Large intestine (tissue), 3 donors: ENCODE measurements around the gene STMN1. TPM values are rescaled to one million over a fixed set of nuclear protein-coding genes. Genes with fewer than 3 reads are reported as not detected.
A peak's percentile ranks its signal among the peaks of the same experiment; 100 is the strongest.

ENCODE experiments used
- DNase-seq, 2 donors: peaks; one replicate each; pipeline versions ENCODE4 v3.0.0 to v3.0.0-alpha.2; 2013
- H3K27ac ChIP-seq: one replicate; pipeline ENCODE4 v1.5.1; 2013; ENCODE audit warnings: low read length
- H3K27me3 ChIP-seq: 2 replicates; pipeline ENCODE4 v1.6.1; 2013; ENCODE audit warnings: low read length; ENCODE audit not compliant: control insufficient read depth, insufficient read depth
- H3K36me3 ChIP-seq: 2 replicates; pipeline ENCODE4 v1.6.1; 2013; ENCODE audit warnings: low read length; ENCODE audit not compliant: control insufficient read depth, insufficient read depth
- H3K4me1 ChIP-seq: one replicate; pipeline ENCODE4 v1.6.1; 2013; ENCODE audit warnings: low read length; ENCODE audit not compliant: control insufficient read depth, insufficient read depth
- H3K4me3 ChIP-seq: one replicate; pipeline ENCODE4 v1.5.1; 2013; ENCODE audit warnings: low read length
- H3K9me3 ChIP-seq: one replicate; pipeline ENCODE4 v1.6.1; 2013; ENCODE audit warnings: mild to moderate bottlenecking, low read depth, low read length, moderate library complexity; ENCODE audit not compliant: control insufficient read depth
- WGBS: methylation state at CpG from one replicate; pipeline ENCODE4 v1.1.5; 2013; ENCODE audit warnings: low lambda C conversion rate; ENCODE audit not compliant: insufficient coverage; 5-methylcytosine and 5-hydroxymethylcytosine counted together
- polyA plus RNA-seq: library from polyadenylated mRNA; unstranded; fragments of 120-200 nt; gene quantifications from one replicate; pipeline ENCODE4 v1.2.1, GENCODE V29; 2013

STMN1 gene
- polyA plus RNA-seq, 1 donor = 417 TPM

DNA sequence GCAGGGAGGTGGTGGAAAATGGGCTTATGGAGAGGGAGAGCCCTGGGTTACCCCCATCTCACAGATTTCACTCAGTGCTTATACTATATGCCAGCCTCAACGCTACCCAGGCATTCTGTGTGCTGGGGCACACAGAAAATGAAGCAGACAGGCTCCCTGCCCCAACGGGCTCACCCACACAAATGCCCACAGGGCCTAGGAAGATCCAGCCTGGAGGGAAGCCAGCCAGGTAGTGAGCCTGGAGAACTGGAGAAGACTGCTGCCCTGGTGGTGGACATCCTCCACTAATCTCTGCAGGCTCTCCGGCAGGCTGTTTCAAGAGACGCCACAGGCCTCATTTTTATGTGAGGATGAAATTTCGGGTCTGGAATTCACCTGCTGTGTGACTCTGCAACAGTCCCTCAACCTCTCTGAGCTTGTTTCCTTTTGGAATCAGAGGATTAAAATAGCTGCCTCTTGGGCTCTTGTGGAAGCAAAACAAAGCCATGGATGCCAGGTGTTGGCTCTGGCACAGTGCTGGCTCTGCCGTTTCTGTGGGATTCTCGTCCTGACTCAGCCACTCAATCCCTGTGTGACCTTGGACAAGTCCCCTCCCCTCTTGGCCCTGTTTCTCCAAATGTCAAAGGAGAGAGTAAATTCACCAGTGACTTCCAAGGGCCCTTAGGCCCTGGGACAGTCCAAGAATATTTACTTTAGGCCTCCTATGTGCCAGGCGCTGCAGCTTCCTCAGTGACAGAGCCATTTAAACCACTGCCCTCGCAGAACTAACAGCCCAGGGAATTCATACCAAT is 34.3 kb downstream of the STMN1 start:
- no peak for DNase-seq
- H3K4me3 ChIP-seq = no peak overlapping the region
- H3K27me3 ChIP-seq = no peaks in the 10 kb centered on the region
- WGBS = 67% methylated on average over 1 of the region's 9 CpGs
- H3K4me1 ChIP-seq = peaks cover 86% of the 10 kb centered on the region
- H3K36me3 ChIP-seq = peaks cover 18% of the 10 kb centered on the region
- no peaks in the 10 kb centered on the region for H3K9me3 ChIP-seq
- peak overlapping the region; percentile 49 for H3K27ac ChIP-seq

DNA sequence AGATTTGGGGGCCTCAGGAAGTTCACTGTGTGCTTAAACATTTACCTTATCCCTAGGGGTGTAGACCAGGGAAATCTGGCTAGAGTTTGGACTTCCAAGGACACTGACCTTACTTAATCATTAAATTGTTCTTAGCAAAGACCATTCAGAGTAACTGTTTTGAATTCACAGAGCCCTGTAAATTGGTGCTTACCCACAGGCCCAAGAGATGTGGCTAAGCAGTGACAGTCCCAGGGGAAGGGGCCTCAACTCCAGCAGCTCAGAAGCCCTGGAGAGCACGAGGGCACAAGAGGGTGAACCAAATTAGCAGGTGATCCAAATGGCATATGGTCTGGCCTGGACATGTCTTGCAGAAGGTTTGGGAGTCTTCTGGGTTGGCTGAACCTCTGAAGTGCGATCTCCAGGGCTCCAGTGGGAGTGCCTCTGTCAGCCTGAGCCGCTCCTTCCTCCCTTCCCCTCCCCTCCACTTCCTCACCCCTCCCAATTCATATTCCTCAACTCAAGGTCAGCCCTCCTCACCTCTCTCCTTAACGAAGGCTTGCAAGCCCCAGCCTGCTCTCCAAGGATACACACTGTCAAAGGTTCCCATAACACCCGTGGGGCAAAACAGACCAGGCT is 35.0 kb downstream of the STMN1 start:
- DNase-seq = peak in 1 of 2 donors; percentile 31
- Histone ChIP-seq H3K4me3 (no peak overlapping the region), H3K27ac (peak overlapping the region; percentile 49), H3K9me3 (no peaks in the 10 kb centered on the region), H3K4me1 (peaks cover 87% of the 10 kb centered on the region), H3K27me3 (no peaks in the 10 kb centered on the region), H3K36me3 (peaks cover 18% of the 10 kb centered on the region)
- 29% methylated on average over 1 of the region's 5 CpGs for WGBS

- peak overlapping the region; percentile 49 for H3K27ac ChIP-seq
- H3K36me3 ChIP-seq = peaks cover 18% of the 10 kb centered on the region
- H3K4me3 ChIP-seq = no peak overlapping the region
- no CpG with 5 or more reads among the region's 1 CpG for WGBS
- DNase-seq = peak in 1 of 2 donors; percentile 27
- no peaks in the 10 kb centered on the region for H3K27me3 ChIP-seq
- H3K9me3 ChIP-seq = no peaks in the 10 kb centered on the region
- H3K4me1 ChIP-seq = peaks cover 84% of the 10 kb centered on the region
Observed at GRCh38 chr1:25870614-25871013, 35.6 kb downstream of the STMN1 start.

GRCh38 chr1:25869909-25870606 is 36.2 kb downstream of the STMN1 start:
- peaks cover 18% of the 10 kb centered on the region for H3K36me3 ChIP-seq
- H3K4me3 ChIP-seq = no peak overlapping the region
- no CpG with 5 or more reads among the region's 6 CpGs for WGBS
- no peaks in the 10 kb centered on the region for H3K9me3 ChIP-seq
- H3K27me3 ChIP-seq = no peaks in the 10 kb centered on the region
- peak overlapping the region; percentile 5 for H3K27ac ChIP-seq
- H3K4me1 ChIP-seq = peaks cover 83% of the 10 kb centered on the region
- DNase-seq = no peak

DNA sequence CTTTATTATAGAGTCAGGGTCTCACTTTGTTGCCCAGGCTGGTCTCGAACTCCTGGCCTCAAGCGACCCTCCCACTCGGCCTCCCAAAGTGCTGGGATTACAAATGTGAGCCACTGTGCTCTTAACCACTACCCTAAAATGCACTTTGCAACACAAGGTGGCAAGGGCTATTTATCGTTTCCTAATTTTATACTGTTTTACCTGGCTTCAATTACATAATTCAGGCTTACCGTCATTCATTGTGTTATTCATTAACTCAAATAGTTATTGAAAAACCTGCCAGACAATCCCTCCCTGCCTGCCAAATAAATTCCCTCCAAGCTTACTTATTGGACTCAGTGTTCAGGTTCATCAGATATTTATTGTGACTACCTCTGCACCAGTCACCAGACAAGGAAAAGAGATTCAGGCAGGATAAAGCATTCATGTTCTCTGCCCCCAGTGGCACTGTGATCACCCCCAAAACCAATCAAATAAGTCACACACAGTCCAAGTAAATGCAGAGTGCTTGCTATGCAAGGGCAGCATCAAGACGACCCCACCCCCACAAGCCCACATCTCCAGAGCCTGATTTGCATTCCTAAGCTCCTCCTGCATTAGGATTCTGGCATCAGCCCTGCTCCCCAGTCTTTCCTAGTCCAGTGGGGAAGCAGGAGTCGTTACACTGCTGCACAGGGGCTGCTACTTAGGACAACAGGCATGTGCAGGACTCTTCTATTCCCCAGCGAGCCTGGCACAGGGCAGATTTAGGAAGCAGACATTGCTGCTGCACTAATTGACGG is 38.8 kb downstream of the STMN1 start:
- peak; percentile 52 to 88 for DNase-seq
- Histone ChIP-seq H3K9me3 (no peaks in the 10 kb centered on the region), H3K27me3 (no peaks in the 10 kb centered on the region), H3K4me1 (peaks cover 58% of the 10 kb centered on the region), H3K36me3 (peaks cover 37% of the 10 kb centered on the region), H3K4me3 (no peak overlapping the region), H3K27ac (peak overlapping the region; percentile 73)
- 60% methylated on average over 1 of the region's 9 CpGs for WGBS

GRCh38 chr1:25866288-25866687 is 39.9 kb downstream of the STMN1 start:
- Histone ChIP-seq H3K4me3 (no peak overlapping the region), H3K27ac (no peak overlapping the region)

DNA sequence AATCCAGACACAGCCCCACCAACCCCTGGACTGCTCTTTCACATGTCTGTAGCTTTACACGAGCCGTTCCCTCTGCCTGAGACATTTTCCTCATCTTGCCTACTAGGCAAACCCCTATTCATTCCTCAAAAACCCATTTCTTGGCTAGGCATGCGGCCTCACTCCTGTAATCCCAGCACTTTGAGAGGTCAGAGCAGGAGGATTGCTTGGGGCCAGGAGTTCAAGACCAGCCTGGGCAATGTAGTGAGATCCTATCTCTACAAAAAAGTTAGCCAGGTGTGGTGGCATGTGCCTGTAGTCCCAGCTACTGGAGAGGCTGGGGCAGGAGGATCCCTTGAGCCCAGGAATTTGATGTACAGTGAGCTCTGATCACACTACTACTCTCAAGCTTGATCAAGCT is 41.8 kb downstream of the STMN1 start:
- peaks cover 42% of the 10 kb centered on the region for H3K4me1 ChIP-seq
- peaks cover 28% of the 10 kb centered on the region for H3K36me3 ChIP-seq
- H3K9me3 ChIP-seq = peaks cover 4% of the 10 kb centered on the region
- no peak for DNase-seq
- H3K27me3 ChIP-seq = no peaks in the 10 kb centered on the region
- no peak overlapping the region for H3K4me3 ChIP-seq
- H3K27ac ChIP-seq = no peak overlapping the region
- WGBS = 90% methylated on average over 2 of the region's 3 CpGs

More at GRCh38 chr1:25866288-25866687, 39.9 kb downstream of the STMN1 start:
- no CpG with 5 or more reads among the region's 1 CpG for WGBS
- Histone ChIP-seq H3K36me3 (peaks cover 43% of the 10 kb centered on the region), H3K9me3 (no peaks in the 10 kb centered on the region), H3K4me1 (peaks cover 49% of the 10 kb centered on the region), H3K27me3 (no peaks in the 10 kb centered on the region)
- DNase-seq = no peak

DNA sequence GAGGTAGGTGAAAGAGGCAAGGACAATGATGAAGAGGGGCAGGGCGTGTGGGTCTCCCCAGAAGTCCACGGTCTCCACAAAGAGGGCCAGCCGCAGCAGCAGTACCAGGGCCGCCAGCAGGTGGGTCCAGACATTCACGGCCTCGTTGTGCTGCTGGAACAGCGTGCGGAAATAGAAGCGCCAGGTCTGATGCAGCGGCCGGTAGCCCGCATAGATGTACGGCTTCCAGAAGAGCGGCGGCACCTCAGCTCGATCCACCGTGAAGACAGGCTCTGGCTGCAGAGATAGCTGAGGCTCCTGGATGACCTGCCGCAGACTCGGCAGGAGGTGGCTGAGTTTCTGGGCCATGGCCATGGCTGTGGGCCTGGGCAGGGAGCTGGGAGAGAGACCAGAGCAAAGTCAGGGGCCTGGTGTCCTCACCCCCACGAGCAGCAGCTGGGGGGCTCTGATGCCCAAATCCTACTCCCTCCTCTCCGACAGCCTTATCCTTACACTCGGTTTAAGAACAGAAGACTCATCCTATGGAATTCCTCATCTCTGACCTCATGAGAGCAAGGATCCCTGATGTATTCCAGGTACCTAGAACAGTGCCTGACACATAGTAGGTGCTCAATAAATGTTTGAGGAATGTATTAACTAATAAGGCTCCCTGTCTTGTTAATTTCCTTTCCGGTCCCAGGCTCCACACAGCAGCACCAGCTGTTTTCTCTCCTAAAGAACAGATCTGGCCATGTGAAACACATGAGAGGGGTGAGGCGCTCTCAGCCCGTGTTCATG is 42.5 kb downstream of the STMN1 start:
- DNase-seq = no peak
- H3K36me3 ChIP-seq = peaks cover 24% of the 10 kb centered on the region
- H3K4me1 ChIP-seq = peaks cover 40% of the 10 kb centered on the region
- no peak overlapping the region for H3K4me3 ChIP-seq
- no peak overlapping the region for H3K27ac ChIP-seq
- WGBS = no CpG with 5 or more reads among the region's 25 CpGs
- H3K27me3 ChIP-seq = no peaks in the 10 kb centered on the region
- H3K9me3 ChIP-seq = peaks cover 4% of the 10 kb centered on the region

GRCh38 chr1:25862785-25863485 is 43.3 kb downstream of the STMN1 start:
- Histone ChIP-seq H3K4me3 (no peak overlapping the region), H3K36me3 (peaks cover 24% of the 10 kb centered on the region), H3K9me3 (peaks cover 4% of the 10 kb centered on the region), H3K27ac (no peak overlapping the region), H3K27me3 (no peaks in the 10 kb centered on the region), H3K4me1 (peaks cover 35% of the 10 kb centered on the region)
- 80% methylated on average over 1 of the region's 20 CpGs for WGBS
- DNase-seq = no peak
